OCI-LY1 (cell line): ENCODE data around the gene NRSN2.

Source experiments
- EZH2 ChIP-seq: fragments of 200-600 bp; sonication (generic), shearing (Covaris generic); IDR thresholded peaks from 2 replicates; pipeline ENCODE4 v1.8.0; 2017; ENCODE audit warnings: borderline replicate concordance, mixed run types, mild to moderate bottlenecking, antibody characterized with exemption, low read length, moderate library complexity, mixed read lengths
- TF ChIP-seq, protein P1 (sequence below): fragments of 200-600 bp; sonication (generic), shearing (Covaris generic); IDR thresholded peaks from 2 replicates; pipeline ENCODE4 v1.5.1; 2017; ENCODE audit warnings: mild to moderate bottlenecking, antibody characterized with exemption, low read length, moderate library complexity, mixed read lengths

DNA sequence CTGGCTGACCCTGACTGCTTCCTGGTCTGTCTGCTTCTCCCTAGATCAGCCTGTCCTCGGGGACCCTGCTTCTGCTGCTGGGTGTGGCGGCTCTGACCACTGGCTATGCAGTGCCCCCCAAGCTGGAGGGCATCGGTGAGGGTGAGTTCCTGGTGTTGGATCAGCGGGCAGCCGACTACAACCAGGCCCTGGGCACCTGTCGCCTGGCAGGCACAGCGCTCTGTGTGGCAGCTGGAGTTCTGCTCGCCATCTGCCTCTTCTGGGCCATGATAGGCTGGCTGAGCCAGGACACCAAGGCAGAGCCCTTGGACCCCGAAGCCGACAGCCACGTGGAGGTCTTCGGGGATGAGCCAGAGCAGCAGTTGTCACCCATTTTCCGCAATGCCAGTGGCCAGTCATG, 6.3 kb downstream of the NRSN2 start:
- TF ChIP-seq, protein P1, sequence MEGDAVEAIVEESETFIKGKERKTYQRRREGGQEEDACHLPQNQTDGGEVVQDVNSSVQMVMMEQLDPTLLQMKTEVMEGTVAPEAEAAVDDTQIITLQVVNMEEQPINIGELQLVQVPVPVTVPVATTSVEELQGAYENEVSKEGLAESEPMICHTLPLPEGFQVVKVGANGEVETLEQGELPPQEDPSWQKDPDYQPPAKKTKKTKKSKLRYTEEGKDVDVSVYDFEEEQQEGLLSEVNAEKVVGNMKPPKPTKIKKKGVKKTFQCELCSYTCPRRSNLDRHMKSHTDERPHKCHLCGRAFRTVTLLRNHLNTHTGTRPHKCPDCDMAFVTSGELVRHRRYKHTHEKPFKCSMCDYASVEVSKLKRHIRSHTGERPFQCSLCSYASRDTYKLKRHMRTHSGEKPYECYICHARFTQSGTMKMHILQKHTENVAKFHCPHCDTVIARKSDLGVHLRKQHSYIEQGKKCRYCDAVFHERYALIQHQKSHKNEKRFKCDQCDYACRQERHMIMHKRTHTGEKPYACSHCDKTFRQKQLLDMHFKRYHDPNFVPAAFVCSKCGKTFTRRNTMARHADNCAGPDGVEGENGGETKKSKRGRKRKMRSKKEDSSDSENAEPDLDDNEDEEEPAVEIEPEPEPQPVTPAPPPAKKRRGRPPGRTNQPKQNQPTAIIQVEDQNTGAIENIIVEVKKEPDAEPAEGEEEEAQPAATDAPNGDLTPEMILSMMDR = no peak
- no peak for TF ChIP-seq EZH2
